Neuronal stem cell (in vitro differentiated cells): ENCODE results near the gene RANBP3L.

Experiments used
- DNase-seq: peaks from one replicate; pipeline ENCODE4 v3.0.0-alpha.2; 2013; ENCODE audit warnings: low spot score
- H2AFZ ChIP-seq: one replicate; pipeline ENCODE4 v1.6.1; 2013; ENCODE audit warnings: mild to moderate bottlenecking, low read length, inconsistent platforms
- H2AK5ac ChIP-seq: 2 replicates; pipeline ENCODE4 v1.6.1; 2013; ENCODE audit warnings: low read depth, mild to moderate bottlenecking, inconsistent platforms, low read length, moderate library complexity, mixed read lengths
- H2BK120ac ChIP-seq: 2 replicates; pipeline ENCODE4 v1.6.1; 2013; ENCODE audit warnings: low read depth, mild to moderate bottlenecking, inconsistent platforms, low read length, moderate library complexity, mixed read lengths
- H2BK12ac ChIP-seq: one replicate; pipeline ENCODE4 v1.6.1; 2013; ENCODE audit warnings: low read length, inconsistent platforms
- H2BK15ac ChIP-seq: 2 replicates; pipeline ENCODE4 v1.6.1; 2013; ENCODE audit warnings: mild to moderate bottlenecking, low read length, inconsistent platforms, mixed read lengths
- H2BK5ac ChIP-seq: one replicate; pipeline ENCODE4 v1.6.1; 2013; ENCODE audit warnings: inconsistent platforms, mild to moderate bottlenecking, low read length, moderate library complexity
- H3K14ac ChIP-seq: one replicate; pipeline ENCODE4 v1.6.1; 2013; ENCODE audit warnings: low read length, inconsistent platforms
- H3K18ac ChIP-seq: 2 replicates; pipeline ENCODE4 v1.6.1; 2013; ENCODE audit warnings: low read length, inconsistent platforms
- H3K23ac ChIP-seq: 2 replicates; pipeline ENCODE4 v1.6.1; 2013; ENCODE audit warnings: low read depth, mild to moderate bottlenecking, mixed read lengths, low read length, inconsistent platforms; ENCODE audit not compliant: poor library complexity
- H3K27ac ChIP-seq: replicated peaks from 3 replicates; pipeline ENCODE4 v1.5.1; 2013; ENCODE audit warnings: low read length, inconsistent platforms
- H3K27me3 ChIP-seq, 3 experiments: 2 replicates each; pipeline ENCODE4 v1.6.1; 2013; ENCODE audit warnings: low read length in 3 of 3, mild to moderate bottlenecking in 2 of 3, inconsistent platforms in 1 of 3, low read depth in 1 of 3, mixed read lengths in 1 of 3, moderate library complexity in 1 of 3; ENCODE audit not compliant: control insufficient read depth in 3 of 3, insufficient read depth in 3 of 3
- H3K36me3 ChIP-seq, 2 donors: replicated peaks in 1 of 2; 2 replicates each; pipeline ENCODE4 v1.6.1; 2013; ENCODE audit warnings: low read length in 2 of 2; ENCODE audit not compliant: control insufficient read depth in 2 of 2, insufficient read depth in 2 of 2
- H3K4ac ChIP-seq: 2 replicates; pipeline ENCODE4 v1.6.1; 2013; ENCODE audit warnings: inconsistent platforms, mild to moderate bottlenecking, low read length, moderate library complexity
- H3K4me1 ChIP-seq, 2 donors: 1 replicate in 1 of 2; 2 replicates in 1 of 2; pipeline ENCODE4 v1.6.1; 2013; ENCODE audit warnings: low read length in 2 of 2, low read depth in 1 of 2; ENCODE audit not compliant: control insufficient read depth in 2 of 2, insufficient read depth in 1 of 2
- H3K4me2 ChIP-seq: one replicate; pipeline ENCODE4 v1.6.1; 2013; ENCODE audit warnings: mild to moderate bottlenecking, low read length, inconsistent platforms; ENCODE audit not compliant: insufficient read depth, poor library complexity, severe bottlenecking
- H3K4me3 ChIP-seq, 2 donors: 2 replicates each; pipeline ENCODE4 v1.5.1; 2013; ENCODE audit warnings: low read length in 2 of 2, mild to moderate bottlenecking in 2 of 2, inconsistent platforms in 1 of 2, moderate library complexity in 1 of 2
- H3K79me1 ChIP-seq: one replicate; pipeline ENCODE4 v1.6.1; 2013; ENCODE audit warnings: low read depth, mild to moderate bottlenecking, inconsistent platforms, low read length, moderate library complexity
- H3K9ac ChIP-seq: one replicate; pipeline ENCODE4 v1.6.1; 2013; ENCODE audit warnings: mild to moderate bottlenecking, low read depth, low read length, inconsistent platforms; ENCODE audit not compliant: poor library complexity
- H3K9me3 ChIP-seq, 2 donors: replicated peaks in 1 of 2; 2 replicates each; pipeline versions ENCODE3 to v1.6.1; 2013; ENCODE audit warnings: low read length in 2 of 2, mild to moderate bottlenecking in 2 of 2, inconsistent platforms in 1 of 2, low read depth in 1 of 2, mixed read lengths in 1 of 2, moderate library complexity in 1 of 2; ENCODE audit not compliant: control insufficient read depth in 2 of 2, insufficient read depth in 1 of 2
- H4K8ac ChIP-seq: one replicate; pipeline ENCODE4 v1.6.1; 2013; ENCODE audit warnings: low read depth, mild to moderate bottlenecking, inconsistent platforms, low read length, moderate library complexity
- H4K91ac ChIP-seq: one replicate; pipeline ENCODE4 v1.6.1; 2013; ENCODE audit warnings: low read length, low read depth, mild to moderate bottlenecking, inconsistent platforms; ENCODE audit not compliant: poor library complexity
- whole genome bisulfite sequencing, 2 donors: extraction: QIAGEN DNeasy Blood & Tissue Kit; methylation state at CpG; one replicate each; pipeline ENCODE4 v1.1.7; 2013; ENCODE audit warnings: missing lambda C conversion rate in 2 of 2, mixed read lengths in 1 of 2; ENCODE audit not compliant: insufficient read length in 2 of 2, insufficient replicate concordance in 1 of 2; ENCODE audit errors: extremely low coverage in 2 of 2; 5-methylcytosine and 5-hydroxymethylcytosine counted together

The RANBP3L gene

DNA sequence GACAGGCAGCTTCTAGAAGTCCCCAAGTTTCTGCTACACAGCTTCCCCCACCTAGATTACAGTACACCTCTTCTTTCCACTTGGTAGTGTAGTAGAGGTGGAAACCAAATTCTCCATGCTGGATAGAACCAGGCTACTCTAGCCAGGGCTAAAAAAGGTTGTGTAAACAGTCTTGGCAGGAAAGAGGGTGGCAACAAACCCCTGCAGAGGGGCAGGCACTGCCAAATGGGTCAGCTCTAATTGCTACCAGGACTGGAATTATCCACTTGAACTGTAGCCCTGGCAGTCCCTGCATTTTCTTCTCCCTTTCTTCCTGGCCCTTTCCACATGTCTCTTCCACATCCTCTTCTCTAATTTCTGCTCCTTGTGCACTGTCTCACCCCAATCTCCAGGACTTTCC is 24.8 kb downstream of the RANBP3L start:
- H2BK15ac ChIP-seq, result no peak overlapping the region
- no peak overlapping the region for H3K27ac ChIP-seq
- peaks cover 0 to 4% of the 10 kb centered on the region in 2 donors for H3K4me1 ChIP-seq
- H3K9me3 ChIP-seq, result no peaks in the 10 kb centered on the region
- H3K4me3 ChIP-seq, result no peak overlapping the region
- no peak overlapping the region for H4K91ac ChIP-seq
- no peak overlapping the region for H3K23ac ChIP-seq
- H2BK5ac ChIP-seq, result no peak overlapping the region
- H3K18ac ChIP-seq, result no peak overlapping the region
- H3K27me3 ChIP-seq, result no peaks in the 10 kb centered on the region
- H2AFZ ChIP-seq, result no peak overlapping the region
- no peak overlapping the region for H3K4me2 ChIP-seq
- DNase-seq, result no peak
- no peak overlapping the region for H3K9ac ChIP-seq
- no peaks in the 10 kb centered on the region for H3K79me1 ChIP-seq
- H3K36me3 ChIP-seq, result no peaks in the 10 kb centered on the region
- H4K8ac ChIP-seq, result no peak overlapping the region
- H2BK12ac ChIP-seq, result no peak overlapping the region
- no peak overlapping the region for H2BK120ac ChIP-seq
- no peak overlapping the region for H3K4ac ChIP-seq
- H3K14ac ChIP-seq, result no peak overlapping the region
- no peak overlapping the region for H2AK5ac ChIP-seq

DNA sequence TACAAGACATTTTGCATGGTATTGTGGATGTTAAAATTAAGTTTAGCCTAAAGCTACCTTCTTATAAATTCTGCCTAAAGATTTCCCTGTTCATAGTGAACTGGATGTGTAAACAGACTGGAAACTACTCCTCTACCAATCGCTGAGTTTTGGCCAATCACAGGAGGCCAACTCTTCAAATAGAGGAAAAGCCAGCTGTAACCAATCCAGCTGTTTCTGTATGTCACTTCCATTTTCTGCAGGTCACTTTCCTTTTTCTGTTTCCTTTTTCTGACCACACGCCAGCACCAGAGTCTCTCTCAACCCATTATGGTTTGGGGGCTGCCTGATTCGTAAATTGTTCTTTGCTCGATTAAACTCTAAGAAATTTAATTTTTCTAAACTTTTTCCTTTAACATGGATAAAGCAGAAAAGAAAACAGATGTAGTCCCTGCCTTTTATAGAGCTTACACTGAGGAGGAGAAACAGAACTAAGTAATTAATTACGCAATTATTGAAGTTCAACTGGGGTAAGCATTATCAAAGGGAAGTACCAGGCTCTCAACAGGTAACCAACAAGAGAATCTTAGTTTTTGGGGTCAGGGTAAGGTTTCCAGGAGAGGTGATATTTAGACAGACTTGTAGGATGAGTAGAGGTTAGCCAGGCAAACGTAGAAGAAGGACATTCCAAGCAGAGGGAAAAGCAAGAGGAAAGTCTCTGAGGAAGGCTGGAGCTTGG is 27.7 kb downstream of the RANBP3L start:
- H3K14ac ChIP-seq, result no peak overlapping the region
- no peak overlapping the region for H3K4me2 ChIP-seq
- no peak overlapping the region for H3K27ac ChIP-seq
- no peaks in the 10 kb centered on the region for H3K36me3 ChIP-seq
- no peak overlapping the region for H3K23ac ChIP-seq
- H4K8ac ChIP-seq, result no peak overlapping the region
- H3K4me1 ChIP-seq, result peaks cover 0 to 6% of the 10 kb centered on the region in 2 donors
- H3K18ac ChIP-seq, result no peak overlapping the region
- no peak overlapping the region for H3K4me3 ChIP-seq
- no peaks in the 10 kb centered on the region for H3K27me3 ChIP-seq
- H2AK5ac ChIP-seq, result no peak overlapping the region
- H3K79me1 ChIP-seq, result no peaks in the 10 kb centered on the region
- H3K9me3 ChIP-seq, result no peaks in the 10 kb centered on the region
- H3K9ac ChIP-seq, result no peak overlapping the region
- peak overlapping the region; percentile 48 for H2AFZ ChIP-seq
- H3K4ac ChIP-seq, result no peak overlapping the region
- H2BK120ac ChIP-seq, result no peak overlapping the region
- H4K91ac ChIP-seq, result no peak overlapping the region
- no CpG with 5 or more reads among the region's 6 CpGs for WGBS, 2 donors
- H2BK15ac ChIP-seq, result no peak overlapping the region
- no peak overlapping the region for H2BK12ac ChIP-seq
- DNase-seq, result no peak
- no peak overlapping the region for H2BK5ac ChIP-seq

DNA sequence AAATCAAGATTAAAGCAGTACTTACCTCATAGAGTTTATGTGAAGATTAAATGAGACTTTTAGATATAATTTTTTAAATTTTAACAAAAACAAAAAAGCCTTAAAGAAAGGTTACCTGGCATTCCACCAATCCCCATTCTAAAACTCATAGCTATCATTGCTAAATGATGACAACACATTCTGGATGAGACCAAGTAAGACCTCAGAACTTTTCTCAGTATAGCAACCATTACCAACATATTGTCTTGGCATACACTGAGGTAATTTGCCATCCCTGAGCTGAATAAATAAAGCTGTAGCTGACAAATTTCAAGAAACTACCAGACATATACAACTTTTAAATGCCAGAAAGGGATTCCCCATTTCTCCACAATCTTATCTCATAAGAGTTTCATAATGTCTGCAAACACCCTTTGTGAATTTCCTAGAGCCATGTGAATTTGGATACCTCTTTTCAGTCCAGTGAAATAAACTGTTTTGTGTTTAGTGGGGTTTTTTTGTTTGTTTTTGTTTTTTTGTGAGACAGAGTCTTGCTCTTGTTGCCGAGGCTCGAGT is 29.5 kb downstream of the RANBP3L start:
- Histone ChIP-seq H4K8ac (no peak overlapping the region), H3K23ac (no peak overlapping the region)

DNA sequence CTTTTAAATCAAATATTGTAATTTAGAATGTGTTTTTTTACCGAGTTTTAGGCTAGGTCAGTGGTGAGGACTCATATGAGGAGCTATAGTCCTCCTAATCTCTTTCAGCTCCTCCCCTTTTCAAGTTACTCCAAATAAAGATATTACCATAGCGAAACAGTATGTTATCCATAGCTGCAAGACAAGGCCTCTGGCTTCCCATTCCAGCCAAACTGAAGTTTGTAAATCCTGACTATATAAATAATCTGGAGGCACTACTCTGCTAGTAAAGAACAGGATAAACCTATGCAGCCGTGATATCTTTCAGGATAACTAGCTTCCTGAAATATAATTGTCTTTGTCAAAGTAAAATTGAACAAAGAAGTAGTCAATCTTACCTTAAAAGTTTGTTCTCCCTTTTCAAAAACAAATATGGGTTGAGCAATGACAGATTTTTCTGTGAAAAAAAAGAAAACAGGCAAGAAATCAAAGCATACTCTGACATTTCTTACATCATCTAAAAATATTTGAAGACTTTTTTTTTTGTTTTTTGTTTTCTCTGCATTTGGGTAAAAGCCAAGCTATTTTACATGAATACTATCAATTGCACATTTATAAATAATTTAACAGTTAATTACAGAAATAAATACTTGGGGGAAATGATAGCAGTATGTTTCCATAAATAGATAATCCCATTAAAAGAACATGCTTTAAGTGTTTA is 30.7 kb downstream of the RANBP3L start:
- H3K4me3 ChIP-seq, result no peak overlapping the region
- no peak overlapping the region for H4K8ac ChIP-seq
- no peak overlapping the region for H3K27ac ChIP-seq
- no peak overlapping the region for H2BK12ac ChIP-seq
- H3K79me1 ChIP-seq, result no peaks in the 10 kb centered on the region
- no peak overlapping the region for H2BK120ac ChIP-seq
- H2BK15ac ChIP-seq, result no peak overlapping the region
- no peaks in the 10 kb centered on the region for H3K36me3 ChIP-seq
- H3K9me3 ChIP-seq, result no peaks in the 10 kb centered on the region
- H2BK5ac ChIP-seq, result no peak overlapping the region
- no peak overlapping the region for H3K4me2 ChIP-seq
- no peak overlapping the region for H3K18ac ChIP-seq
- H4K91ac ChIP-seq, result no peak overlapping the region
- no peak overlapping the region for H3K23ac ChIP-seq
- peaks cover 0 to 6% of the 10 kb centered on the region in 2 donors for H3K4me1 ChIP-seq
- DNase-seq, result no peak
- no CpG with 5 or more reads among the region's 3 CpGs for WGBS, 2 donors
- H3K14ac ChIP-seq, result no peak overlapping the region
- H3K27me3 ChIP-seq, result no peaks in the 10 kb centered on the region
- no peak overlapping the region for H3K4ac ChIP-seq
- no peak overlapping the region for H3K9ac ChIP-seq
- H2AK5ac ChIP-seq, result no peak overlapping the region
- H2AFZ ChIP-seq, result no peak overlapping the region

More for the DNA sequence above, 29.5 kb downstream of the RANBP3L start:
- Histone ChIP-seq H2BK5ac (no peak overlapping the region), H3K4me3 (no peak overlapping the region), H4K91ac (no peak overlapping the region), H2BK120ac (no peak overlapping the region), H2BK12ac (no peak overlapping the region), H3K79me1 (no peaks in the 10 kb centered on the region), H3K4me2 (no peak overlapping the region), H3K4ac (no peak overlapping the region), H3K9me3 (no peaks in the 10 kb centered on the region), H3K4me1 (peaks cover 0 to 6% of the 10 kb centered on the region in 2 donors), H3K18ac (no peak overlapping the region), H2BK15ac (no peak overlapping the region), H2AK5ac (no peak overlapping the region), H3K14ac (no peak overlapping the region), H3K27me3 (no peaks in the 10 kb centered on the region), H3K27ac (no peak overlapping the region), H3K9ac (no peak overlapping the region), H3K36me3 (no peaks in the 10 kb centered on the region), H2AFZ (no peak overlapping the region)
- no CpG with 5 or more reads among the region's 2 CpGs for WGBS, 2 donors
- no peak for DNase-seq
